Ovary (tissue), 9 donors: ENCODE measurements around the gene SENP8. TPM values are rescaled to one million over a fixed set of nuclear protein-coding genes. Genes with fewer than 3 reads are reported as not detected.
"Not testable (repeated sequence)": the region's sequence is repeated elsewhere in the genome, so short reads cannot be mapped to it uniquely, and the experiment has no call there.

Source experiments
- DNase-seq, 5 donors: peaks; one replicate each; pipeline ENCODE4 v3.0.0-alpha.2; 2019 to 2020
- H3K27ac ChIP-seq, 2 donors: fragments of 200-600 bp; one replicate each; pipeline versions ENCODE4 v1.5.1 to v1.8.0; 2019 to 2022
- H3K27me3 ChIP-seq: fragments of 200-600 bp; one replicate; pipeline ENCODE4 v1.8.0; 2022
- H3K36me3 ChIP-seq: fragments of 200-600 bp; sonication (generic); one replicate; pipeline ENCODE4 v1.5.1; 2019
- H3K4me1 ChIP-seq: one replicate; pipeline ENCODE4 v1.8.1; 2013; ENCODE audit warnings: mild to moderate bottlenecking, moderate library complexity; ENCODE audit not compliant: insufficient read depth
- H3K4me3 ChIP-seq: fragments of 200-600 bp; sonication (generic); one replicate; pipeline ENCODE4 v1.5.1; 2017
- H3K9me3 ChIP-seq, 2 donors: fragments of 200-600 bp in 1 of 2; sonication (generic) in 1 of 2; one replicate each; pipeline versions ENCODE4 v1.5.1 to v1.8.1; 2013 to 2019; ENCODE audit warnings: mild to moderate bottlenecking in 1 of 2, moderate library complexity in 1 of 2
- CTCF ChIP-seq, 3 donors: fragments of 450-650 bp in 2 of 3; fragments of 200-600 bp in 1 of 3; IDR thresholded peaks; one replicate each; pipeline versions ENCODE4 v1.5.1 to v1.8.0; 2016 to 2022; ENCODE audit warnings: antibody characterized with exemption in 3 of 3, mild to moderate bottlenecking in 1 of 3
- EP300 ChIP-seq: sonication (generic); formaldehyde crosslinking; IDR thresholded peaks from one replicate; pipeline ENCODE4 v1.6.1; 2017; ENCODE audit warnings: antibody characterized with exemption
- POLR2A ChIP-seq: fragments of 450-650 bp; IDR thresholded peaks from one replicate; pipeline ENCODE4 v1.6.1; 2017; ENCODE audit warnings: antibody characterized with exemption, mild to moderate bottlenecking, moderate library complexity
- WGBS, 3 donors: extraction: QIAGEN DNeasy Blood & Tissue Kit in 1 of 3; methylation state at CpG; one replicate each; pipeline versions ENCODE4 v1.1.5 to v1.1.7; 2013 to 2017; 5-methylcytosine and 5-hydroxymethylcytosine counted together
- intact Hi-C, 4 donors: fragments of 100-400 bp; cut with DNase I; formaldehyde crosslinking; loops; one replicate each; pipeline versions ENCODE4 v1.11.0 to v1.15.1; 2022 to 2023
- polyA plus RNA-seq, 2 donors: library from polyadenylated mRNA; stranded (reverse); fragments of 200-250 nt in 1 of 2; fragments of 350-450 nt in 1 of 2; fragmentation: Illumina TruSeq in 1 of 2; extraction: RNeasy Lipid Tissue Mini Kit (QIAGEN cat#74804) in 1 of 2; gene quantifications; one replicate each; pipeline ENCODE4 v1.2.3, GENCODE V29; 2013 to 2014
- total RNA-seq, 7 donors: library from RNA; depleted of rRNA in 2 of 7; stranded (reverse); fragments of >200 nt in 2 of 7; fragmentation: NEBNext Ultra II Directional in 3 of 7; extraction: Animal tissue kit (Norgen Biotek cat#: 25700) in 3 of 7; gene quantifications; one replicate each; pipeline versions ENCODE4 v1.1.0 to v1.2.4, GENCODE V29; 2016 to 2023
- donor health status: DM: no; HTN: no; CAD: no; lungs with moderate emphysema.
- donor health status: DM: no; HTN: no; CAD: no.
- donor health status: Bipolar disorder and iron deficiency.
- donor health status: DM: yes; HTN: yes; CAD: no.
- donor health status: DM: no; HTN: no; CAD: no.
- donor health status: DM: yes; HTN: yes; CAD: no.

The SENP8 gene
- total and polyA plus RNA-seq, 9 donors = 0.72 to 5.4 (median 3.2) TPM

- TF ChIP-seq POLR2A (no peak), CTCF (IDR thresholded peaks at IDR 0.05) (no peak), EP300 (no peak)
- Histone ChIP-seq H3K36me3 (no peaks in the 10 kb centered on the region), H3K9me3 (no peaks in the 10 kb centered on the region), H3K27ac (no peak overlapping the region), H3K27me3 (no peaks in the 10 kb centered on the region), H3K4me3 (no peak overlapping the region), H3K4me1 (no peaks in the 10 kb centered on the region)
- intact Hi-C loops = loop anchor here in 1 of 4 donors (10.0 kb wide), 1 partner anchor 425 kb away; no protein-coding TSS in a partner anchor
- no peak for DNase-seq
- 86 to 91% (median 88%) methylated on average over 16 of the region's 16 CpGs for WGBS, 3 donors
Measured at GRCh38 chr15:72169921-72170611, 51.9 kb downstream of the SENP8 start.

GRCh38 chr15:72170691-72171090, 52.5 kb downstream of the SENP8 start:
- DNase-seq = no peak
- no peak overlapping the region for H3K27ac ChIP-seq

GRCh38 chr15:72171978-72172377, 53.8 kb downstream of the SENP8 start:
- intact Hi-C loops = not testable (repeated sequence)

More at GRCh38 chr15:72170691-72171090, 52.5 kb downstream of the SENP8 start:
- H3K36me3 ChIP-seq = no peaks in the 10 kb centered on the region
- no peaks in the 10 kb centered on the region for H3K9me3 ChIP-seq
- 90 to 92% (median 92%) methylated on average over 7 of the region's 7 CpGs for WGBS, 3 donors
- no peaks in the 10 kb centered on the region for H3K4me1 ChIP-seq
- intact Hi-C loops = no loop called here
- H3K4me3 ChIP-seq = no peak overlapping the region
- TF ChIP-seq POLR2A (no peak), CTCF (IDR thresholded peaks at IDR 0.05) (no peak), EP300 (no peak)
- H3K27me3 ChIP-seq = no peaks in the 10 kb centered on the region

GRCh38 chr15:72172796-72173195, 54.6 kb downstream of the SENP8 start:
- intact Hi-C loops = no loop called here
- no peaks in the 10 kb centered on the region for H3K4me1 ChIP-seq
- 71 to 79% (median 75%) methylated on average over 5 of the region's 5 CpGs for WGBS, 3 donors
- H3K27me3 ChIP-seq = no peaks in the 10 kb centered on the region
- H3K9me3 ChIP-seq = no peaks in the 10 kb centered on the region
- no peaks in the 10 kb centered on the region for H3K36me3 ChIP-seq
- no peak overlapping the region for H3K4me3 ChIP-seq
- no peak for TF ChIP-seq CTCF (IDR thresholded peaks at IDR 0.05)
- no peak for TF ChIP-seq POLR2A
- no peak for TF ChIP-seq EP300
- DNase-seq = no peak
- H3K27ac ChIP-seq = no peak overlapping the region

More at GRCh38 chr15:72171978-72172377, 53.8 kb downstream of the SENP8 start:
- not testable (repeated sequence) for H3K27ac ChIP-seq, DNase-seq, H3K4me1 ChIP-seq, H3K4me3 ChIP-seq, H3K27me3 ChIP-seq, H3K36me3 ChIP-seq, H3K9me3 ChIP-seq
- 85 to 89% (median 86%) methylated on average over 10 of the region's 10 CpGs for WGBS, 3 donors

- no peak for TF ChIP-seq POLR2A
- no peak for TF ChIP-seq CTCF (IDR thresholded peaks at IDR 0.05)
- TF ChIP-seq EP300 = no peak
- H3K27me3 ChIP-seq = no peaks in the 10 kb centered on the region
- DNase-seq = no peak
- H3K27ac ChIP-seq = no peak overlapping the region
- 88 to 95% (median 92%) methylated on average over 6 of the region's 6 CpGs for WGBS, 3 donors
- H3K4me3 ChIP-seq = no peak overlapping the region
- no peaks in the 10 kb centered on the region for H3K4me1 ChIP-seq
- no peaks in the 10 kb centered on the region for H3K36me3 ChIP-seq
- no peaks in the 10 kb centered on the region for H3K9me3 ChIP-seq
- intact Hi-C loops = no loop called here
Measured at GRCh38 chr15:72173401-72173800, 55.2 kb downstream of the SENP8 start.
